Hepatocyte (in vitro differentiated cells): ENCODE results near the gene PDE11A.

ENCODE experiments used
- EZH2 ChIP-seq: fragments of 200-600 bp; sonication (generic); IDR thresholded peaks from 2 replicates; pipeline ENCODE4 v1.6.1; 2016; ENCODE audit warnings: antibody characterized with exemption, mild to moderate bottlenecking, borderline replicate concordance
- EZH2phosphoT487 ChIP-seq: fragments of 200-600 bp; sonication (generic); IDR thresholded peaks from one replicate; pipeline ENCODE4 v1.6.1; 2018; ENCODE audit warnings: antibody characterized with exemption, mild to moderate bottlenecking, low read depth, moderate library complexity; ENCODE audit not compliant: unreplicated experiment, severe bottlenecking
- TF ChIP-seq, protein P1 (sequence below): fragments of 200-600 bp; sonication (generic); IDR thresholded peaks from 2 replicates; pipeline ENCODE4 v1.5.1; 2016; ENCODE audit warnings: antibody characterized with exemption, mild to moderate bottlenecking; ENCODE audit not compliant: poor library complexity

DNA sequence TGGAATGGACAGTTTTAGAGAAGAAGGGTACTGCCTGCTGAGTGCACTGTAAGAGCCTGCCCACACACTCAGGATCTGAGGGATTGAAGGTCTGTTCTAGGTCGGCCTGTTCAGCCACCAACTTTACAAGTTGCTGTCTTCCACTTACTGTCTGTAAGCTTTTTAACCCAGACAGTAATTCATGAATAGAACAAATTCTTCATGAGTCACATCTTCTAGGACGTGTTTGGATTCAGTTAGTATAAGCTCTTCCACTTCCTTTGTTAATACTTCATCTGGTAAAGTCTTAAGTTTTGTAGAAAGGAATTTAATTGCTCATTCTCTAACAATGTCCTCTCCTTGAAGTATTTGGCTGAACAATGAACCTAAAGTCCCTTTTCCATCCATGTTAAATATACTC is 74.6 kb downstream of the PDE11A start:
- TF ChIP-seq, protein P1, sequence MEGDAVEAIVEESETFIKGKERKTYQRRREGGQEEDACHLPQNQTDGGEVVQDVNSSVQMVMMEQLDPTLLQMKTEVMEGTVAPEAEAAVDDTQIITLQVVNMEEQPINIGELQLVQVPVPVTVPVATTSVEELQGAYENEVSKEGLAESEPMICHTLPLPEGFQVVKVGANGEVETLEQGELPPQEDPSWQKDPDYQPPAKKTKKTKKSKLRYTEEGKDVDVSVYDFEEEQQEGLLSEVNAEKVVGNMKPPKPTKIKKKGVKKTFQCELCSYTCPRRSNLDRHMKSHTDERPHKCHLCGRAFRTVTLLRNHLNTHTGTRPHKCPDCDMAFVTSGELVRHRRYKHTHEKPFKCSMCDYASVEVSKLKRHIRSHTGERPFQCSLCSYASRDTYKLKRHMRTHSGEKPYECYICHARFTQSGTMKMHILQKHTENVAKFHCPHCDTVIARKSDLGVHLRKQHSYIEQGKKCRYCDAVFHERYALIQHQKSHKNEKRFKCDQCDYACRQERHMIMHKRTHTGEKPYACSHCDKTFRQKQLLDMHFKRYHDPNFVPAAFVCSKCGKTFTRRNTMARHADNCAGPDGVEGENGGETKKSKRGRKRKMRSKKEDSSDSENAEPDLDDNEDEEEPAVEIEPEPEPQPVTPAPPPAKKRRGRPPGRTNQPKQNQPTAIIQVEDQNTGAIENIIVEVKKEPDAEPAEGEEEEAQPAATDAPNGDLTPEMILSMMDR: no peak
- TF ChIP-seq EZH2phosphoT487 (no peak), EZH2 (no peak)
